GM18502 (cell line): ENCODE results near the gene BAG3.
"Not testable (repeated sequence)": the region's sequence is repeated elsewhere in the genome, so short reads cannot be mapped to it uniquely, and the experiment has no call there.

Experiments
- ATAC-seq: cut with Tn5 transposase; IDR thresholded peaks from one replicate; pipeline ENCODE4 v1.9.1; 2021; ENCODE audit warnings: mild to moderate bottlenecking; ENCODE audit not compliant: unreplicated experiment, poor library complexity

The BAG3 gene

DNA sequence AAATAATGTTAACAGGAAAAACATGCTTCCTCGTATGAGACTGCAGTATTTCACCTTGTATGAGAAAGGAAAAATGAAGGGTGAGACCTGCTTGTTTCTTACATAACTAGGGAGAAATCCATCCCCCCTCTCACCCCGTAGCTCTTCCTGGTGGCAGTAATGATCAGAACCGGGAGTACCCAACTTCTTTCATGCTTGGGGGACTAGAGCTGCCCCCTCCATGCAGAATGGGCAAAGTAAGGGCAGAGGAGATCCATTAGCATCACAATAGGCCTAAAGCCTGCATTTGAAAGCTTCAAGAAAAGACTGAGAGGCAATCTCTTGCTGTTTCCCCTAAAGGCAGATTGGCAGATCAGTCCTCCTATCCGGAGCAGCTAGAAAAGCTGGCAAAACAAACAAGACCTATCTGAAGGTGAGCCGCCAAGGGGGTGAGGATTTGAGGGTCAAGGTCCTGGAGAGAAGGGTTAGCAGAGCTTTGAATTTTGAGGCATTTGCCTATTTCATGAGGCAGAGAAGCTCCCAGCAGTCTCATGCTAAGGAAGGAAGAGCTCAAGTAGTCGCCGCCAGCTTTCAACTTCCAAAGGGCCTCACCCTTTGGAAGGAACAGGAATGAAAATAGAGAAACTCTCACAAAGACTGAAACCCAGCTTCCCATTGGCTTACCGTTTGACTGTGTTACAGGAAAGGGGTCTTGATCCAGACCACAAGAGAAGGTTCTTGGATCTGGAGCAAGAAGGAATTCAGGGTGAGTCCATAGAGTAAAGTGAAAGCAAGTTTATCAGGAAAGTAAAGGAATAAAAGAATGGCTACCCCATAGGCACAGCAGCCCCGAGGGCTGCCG lies 36.2 kb downstream of the BAG3 start:
- no peak for ATAC-seq

DNA sequence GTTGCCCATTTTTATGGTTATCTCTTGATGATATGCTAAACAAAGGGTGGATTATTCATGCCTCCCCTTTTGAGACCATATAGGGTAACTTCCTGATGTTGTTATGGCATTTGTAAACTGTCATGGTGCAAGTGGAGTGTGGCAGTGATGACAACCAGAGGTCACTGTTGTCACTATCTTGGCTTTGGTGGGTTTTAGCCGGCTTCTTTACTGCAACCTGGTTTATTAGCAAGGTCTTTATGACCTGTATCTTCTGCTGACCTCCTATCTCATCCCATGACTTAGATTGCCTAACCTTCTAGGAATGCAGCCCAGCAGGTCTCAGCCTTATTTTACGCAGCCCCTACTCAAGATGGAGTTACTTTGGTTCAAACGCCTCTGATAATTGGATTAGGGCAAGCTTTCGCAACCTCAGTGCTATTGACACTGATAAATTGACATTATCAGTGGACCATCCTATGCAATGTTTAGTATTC lies 36.9 kb downstream of the BAG3 start:
- ATAC-seq: no peak

GRCh38 chr10:119689016-119689580 lies 37.9 kb downstream of the BAG3 start:
- no peak for ATAC-seq

DNA sequence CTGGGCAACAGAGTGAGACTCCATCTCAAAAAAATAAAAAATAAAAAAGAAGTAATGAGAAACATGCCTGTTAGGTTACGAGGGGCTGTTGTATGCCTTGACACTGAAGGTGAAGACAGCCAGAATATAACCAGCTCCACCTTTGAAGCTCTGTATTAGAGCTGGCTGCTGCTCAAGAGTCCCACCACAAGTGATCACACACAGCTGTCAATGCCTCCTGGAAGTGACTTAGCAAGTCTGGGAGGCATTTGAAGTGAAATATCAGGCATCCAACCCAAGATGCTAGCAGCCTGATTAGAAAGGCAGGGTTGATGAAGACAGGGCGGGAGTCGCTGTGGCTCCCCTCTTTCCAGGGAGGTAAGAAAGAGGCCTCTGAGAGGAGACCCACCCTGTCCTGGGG lies 40.5 kb downstream of the BAG3 start:
- ATAC-seq: no peak

- peak; percentile 63 for ATAC-seq
Observed at GRCh38 chr10:119693262-119693957, 42.2 kb downstream of the BAG3 start.

DNA sequence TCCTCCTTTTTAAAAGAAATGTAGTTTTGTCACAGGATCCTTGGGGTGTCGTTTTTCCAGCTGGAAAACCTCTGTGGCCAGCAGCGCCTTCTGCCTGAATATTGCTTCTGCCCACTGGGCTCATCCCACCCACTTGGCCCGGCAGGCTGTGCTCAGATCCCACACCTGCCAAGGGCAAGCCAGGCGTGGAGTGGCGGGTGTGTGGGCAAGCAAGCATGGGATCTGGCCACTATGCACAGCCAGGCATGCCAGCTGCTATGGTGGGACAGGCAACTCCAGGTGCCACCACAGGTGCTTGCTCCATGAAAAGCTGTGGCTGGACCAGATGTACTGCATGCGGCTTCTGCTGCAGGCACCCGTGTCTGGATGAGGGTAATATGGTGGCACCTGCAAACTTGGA lies 43.4 kb downstream of the BAG3 start:
- ATAC-seq: no peak

DNA sequence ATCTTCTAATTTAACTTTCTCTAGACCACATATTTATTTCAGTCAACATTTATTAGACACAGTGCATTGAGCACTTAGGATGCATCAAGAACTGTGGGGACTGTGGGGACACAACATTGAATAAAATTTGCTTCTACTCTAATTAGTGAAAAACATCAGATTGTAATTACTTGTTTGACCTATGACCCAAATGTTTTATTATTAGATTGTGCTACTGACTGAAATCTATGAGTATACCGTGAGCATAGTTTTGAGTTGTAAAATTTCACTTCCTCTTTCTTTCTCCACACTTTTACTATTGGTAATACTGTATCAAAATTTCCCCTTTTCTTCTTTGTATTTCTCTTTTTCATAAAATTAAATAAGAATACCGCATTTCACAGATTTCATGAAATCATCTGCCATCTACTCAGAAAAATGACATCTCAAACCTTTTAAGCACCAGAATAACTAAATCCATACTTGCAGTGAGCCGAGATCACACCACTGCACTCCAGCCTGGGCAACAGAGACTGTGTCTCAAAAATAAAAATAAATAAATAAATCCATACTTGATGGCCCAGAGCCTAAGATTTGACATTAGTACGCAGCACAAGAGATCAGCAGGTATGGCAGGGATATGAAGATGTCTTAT lies 49.3 kb downstream of the BAG3 start:
- ATAC-seq: peak; percentile 59

GRCh38 chr10:119701861-119702260 lies 50.7 kb downstream of the BAG3 start:
- no peak for ATAC-seq

- no peak for ATAC-seq
Observed at GRCh38 chr10:119702583-119702982, 51.4 kb downstream of the BAG3 start.

DNA sequence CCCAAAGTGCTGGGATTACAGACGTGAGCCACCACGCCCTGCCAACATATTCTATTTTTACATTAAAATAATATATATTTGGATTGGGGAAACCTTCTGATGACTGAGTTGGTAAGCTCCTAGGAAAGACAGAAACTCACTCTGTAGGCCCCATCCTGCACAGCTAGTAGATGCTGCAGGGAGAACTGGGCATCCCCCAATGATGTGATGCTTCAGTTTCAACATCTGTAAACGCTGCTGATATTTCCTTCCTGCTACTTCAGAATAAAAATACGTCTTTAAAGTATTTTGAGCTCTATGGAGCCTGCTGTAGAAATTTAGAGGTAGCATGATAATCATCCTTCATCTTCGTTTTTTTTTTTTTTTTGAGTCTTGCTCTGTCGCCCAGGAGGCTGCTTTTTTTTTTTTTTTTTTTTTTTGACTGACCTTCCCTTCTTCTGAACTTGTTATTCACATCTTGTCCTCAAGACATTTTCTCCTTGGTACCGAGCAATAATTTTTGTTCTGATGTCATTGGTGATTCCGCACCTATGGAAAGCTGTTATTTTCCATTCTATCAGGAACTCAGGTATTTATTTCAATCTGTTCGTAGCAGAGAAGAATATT lies 52.8 kb downstream of the BAG3 start:
- ATAC-seq: no peak

DNA sequence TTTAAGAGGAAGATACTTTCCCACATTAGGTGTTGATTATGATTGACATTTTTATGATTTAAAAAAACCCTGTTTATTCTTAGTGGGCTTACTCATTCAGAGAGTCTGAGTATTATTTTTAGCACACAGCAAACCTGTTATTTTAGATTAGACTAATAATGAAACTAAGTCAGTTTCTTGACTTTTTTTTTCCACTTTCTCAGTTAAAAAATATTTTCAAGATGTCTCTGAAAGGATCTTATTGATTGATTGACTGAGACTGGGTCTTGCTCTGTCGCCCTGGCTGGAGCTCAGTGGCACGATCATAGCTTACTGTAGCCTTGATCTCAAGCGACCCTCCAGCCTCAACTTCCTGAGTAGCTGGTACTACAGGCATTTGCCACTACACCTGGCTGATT lies 54.3 kb downstream of the BAG3 start:
- peak; percentile 40 for ATAC-seq

- no peak for ATAC-seq
Observed at GRCh38 chr10:119706521-119707278, 55.5 kb downstream of the BAG3 start.

DNA sequence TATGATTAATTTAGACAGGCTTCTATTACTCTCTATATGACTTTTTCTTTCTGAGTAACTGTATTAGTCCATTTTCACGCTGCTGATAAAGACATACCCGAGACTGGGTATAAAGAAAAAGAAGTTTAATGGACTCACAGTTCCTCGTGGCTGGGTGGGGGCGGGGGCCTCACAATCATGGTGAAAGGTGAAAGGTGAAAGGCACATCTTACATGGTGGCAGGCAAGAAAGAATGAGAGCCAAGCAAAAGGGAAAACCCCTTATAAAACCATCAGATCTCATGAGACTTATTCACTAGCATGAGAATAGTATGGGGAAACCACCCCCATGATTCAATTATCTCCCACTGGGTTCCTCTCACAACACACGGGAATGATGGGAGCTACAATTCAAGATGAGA lies 56.2 kb downstream of the BAG3 start:
- ATAC-seq: not testable (repeated sequence)

DNA sequence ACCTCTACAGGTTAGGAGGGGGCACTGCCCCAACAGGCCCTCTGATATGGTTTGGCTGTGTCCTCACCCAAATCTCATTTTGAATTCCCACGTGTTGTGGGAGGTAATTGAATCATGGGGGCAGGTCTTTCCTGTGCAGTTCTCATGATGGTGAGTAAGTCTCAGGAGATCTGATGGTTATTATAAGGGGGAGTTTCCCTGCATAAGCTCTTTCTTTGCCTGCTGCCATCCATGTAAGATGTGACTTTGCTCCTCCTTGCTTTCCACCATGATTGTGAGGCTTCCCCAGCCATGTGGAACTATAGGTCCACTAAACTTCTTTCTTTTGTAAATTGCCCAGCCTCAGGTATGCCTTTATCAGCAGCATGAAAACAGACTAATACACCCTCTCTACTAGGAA lies 59.8 kb downstream of the BAG3 start:
- ATAC-seq: not testable (repeated sequence)

GRCh38 chr10:119713744-119714483 lies 62.7 kb downstream of the BAG3 start:
- ATAC-seq: no peak

GRCh38 chr10:119714484-119714816 lies 63.3 kb downstream of the BAG3 start:
- no peak for ATAC-seq

DNA sequence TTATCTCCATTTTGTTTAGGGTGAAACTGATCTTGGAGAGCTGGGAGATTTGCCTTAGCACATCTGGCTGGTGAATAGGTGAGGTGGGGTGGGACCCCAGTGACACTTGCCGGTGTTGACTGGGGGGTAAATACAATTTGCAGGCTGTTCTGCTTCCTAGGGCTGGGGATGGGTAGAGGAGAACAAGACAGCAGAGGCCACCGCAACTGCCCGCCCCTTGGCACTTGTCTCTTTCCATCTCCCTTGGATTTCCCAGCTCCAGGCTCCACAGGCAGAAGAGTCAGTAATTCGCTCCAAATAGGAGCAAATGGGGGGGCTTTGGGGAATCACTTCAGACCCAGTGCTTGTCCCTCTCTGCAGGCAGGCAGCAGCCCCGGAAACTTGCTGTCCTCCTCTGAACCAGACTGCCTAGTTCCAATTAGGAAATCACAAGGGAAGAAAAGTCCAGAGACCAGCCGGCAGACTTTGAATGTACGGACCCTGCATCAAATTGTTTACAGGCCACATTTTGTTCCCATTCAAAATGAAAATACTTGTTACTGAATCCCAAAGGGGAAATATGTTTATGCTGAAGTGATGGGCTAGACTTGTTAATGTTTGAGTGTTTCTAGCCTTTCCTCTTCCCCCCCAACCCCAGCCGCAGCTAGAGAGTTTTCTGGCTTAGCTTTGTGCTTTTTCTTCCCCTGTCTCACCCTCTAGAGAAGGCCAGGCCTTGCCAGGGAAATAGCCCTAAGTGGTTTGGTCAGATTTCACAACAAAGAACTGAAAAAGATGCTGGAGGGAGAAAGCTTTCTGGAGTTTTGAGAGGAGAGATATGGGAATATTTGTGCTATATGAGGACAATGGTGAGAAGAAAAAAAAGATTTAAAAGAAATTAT lies 64.7 kb downstream of the BAG3 start:
- ATAC-seq: no peak

- no peak for ATAC-seq
Observed at GRCh38 chr10:119723161-119723560, 72.0 kb downstream of the BAG3 start.
